Testis (tissue), 2 donors: ENCODE data around the gene ATAD3C.
"Not testable (repeated sequence)": the region's sequence is repeated elsewhere in the genome, so short reads cannot be mapped to it uniquely, and the experiment has no call there.

Experiments used
- POLR2A ChIP-seq: fragments of 450-650 bp; IDR thresholded peaks from one replicate; pipeline ENCODE4 v1.6.1; 2017; ENCODE audit warnings: antibody characterized with exemption, mild to moderate bottlenecking, moderate library complexity
- TF ChIP-seq, protein P1 (sequence below), 3 experiments: fragments of 450-650 bp in 2 of 3; fragments of 200-600 bp in 1 of 3; sonication (generic) in 1 of 3; IDR thresholded peaks; one replicate each; pipeline ENCODE4 v1.5.1; 2016 to 2019; ENCODE audit warnings: antibody characterized with exemption in 3 of 3, mild to moderate bottlenecking in 2 of 3, moderate library complexity in 1 of 3

- TF ChIP-seq, protein P1, sequence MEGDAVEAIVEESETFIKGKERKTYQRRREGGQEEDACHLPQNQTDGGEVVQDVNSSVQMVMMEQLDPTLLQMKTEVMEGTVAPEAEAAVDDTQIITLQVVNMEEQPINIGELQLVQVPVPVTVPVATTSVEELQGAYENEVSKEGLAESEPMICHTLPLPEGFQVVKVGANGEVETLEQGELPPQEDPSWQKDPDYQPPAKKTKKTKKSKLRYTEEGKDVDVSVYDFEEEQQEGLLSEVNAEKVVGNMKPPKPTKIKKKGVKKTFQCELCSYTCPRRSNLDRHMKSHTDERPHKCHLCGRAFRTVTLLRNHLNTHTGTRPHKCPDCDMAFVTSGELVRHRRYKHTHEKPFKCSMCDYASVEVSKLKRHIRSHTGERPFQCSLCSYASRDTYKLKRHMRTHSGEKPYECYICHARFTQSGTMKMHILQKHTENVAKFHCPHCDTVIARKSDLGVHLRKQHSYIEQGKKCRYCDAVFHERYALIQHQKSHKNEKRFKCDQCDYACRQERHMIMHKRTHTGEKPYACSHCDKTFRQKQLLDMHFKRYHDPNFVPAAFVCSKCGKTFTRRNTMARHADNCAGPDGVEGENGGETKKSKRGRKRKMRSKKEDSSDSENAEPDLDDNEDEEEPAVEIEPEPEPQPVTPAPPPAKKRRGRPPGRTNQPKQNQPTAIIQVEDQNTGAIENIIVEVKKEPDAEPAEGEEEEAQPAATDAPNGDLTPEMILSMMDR (IDR thresholded peaks at IDR 0.05), result not testable (repeated sequence)
- TF ChIP-seq POLR2A, result not testable (repeated sequence)
These were observed 64.2 kb downstream of the ATAD3C start for GRCh38 chr1:1513675-1514074.
